ENCODE results near the gene CP. TPM values are rescaled to one million over a fixed set of nuclear protein-coding genes. Genes with fewer than 3 reads are reported as not detected.

CP gene
- total and polyA plus RNA-seq, 2 of the 13 experiments (the other 11 are each of a cell fraction or from before 2014, with no cell fraction given) = 42.6 to 789 TPM

GRCh38 chr3:149269687-149270086 is 48.1 kb upstream of the CP start (continued):
- TF ChIP-seq ZNF710 (CRISPR knock-in tag; IDR thresholded peaks at IDR 0.05; ENCODE audit: borderline replicate concordance) (no peak), ZFP41 (CRISPR knock-in tag; IDR thresholded peaks at IDR 0.05; ENCODE audit: borderline replicate concordance) (no peak)

- FAIRE-seq (no peak), DNase-seq (ENCODE audit: low spot score) (no peak), ATAC-seq (no peak)
- H3K79me2 ChIP-seq (ENCODE audit: insufficient read depth, low read length) = no peaks in the 10 kb centered on the region
- H3K27me3 ChIP-seq (ENCODE audit: control insufficient read depth in 1 of 2, insufficient read depth in 2 of 2, low read length in 2 of 2) = no peaks in the 10 kb centered on the region
- H2AFZ ChIP-seq (ENCODE audit: low read length) = no peak overlapping the region
- no peak overlapping the region for H3K9ac ChIP-seq (ENCODE audit: insufficient read depth, low read depth, low read length)
- no peak overlapping the region for H3K4me2 ChIP-seq (ENCODE audit: low read depth, low read length)
- ChIA-PET POLR2A (no interaction called here), CTCF (ENCODE audit: low intra/inter-chr PET ratio, low total read pairs) (no interaction called here)
- TF ChIP-seq MYC (CRISPR knock-in tag; IDR thresholded peaks at IDR 0.05; ENCODE audit: borderline replicate concordance) (no peak), POLR2A (IDR thresholded peaks at IDR 0.05; ENCODE audit: insufficient read depth in 1 of 2, low read depth in 2 of 2, low read length in 2 of 2) (no peak)
- H3K36me3 ChIP-seq (replicated peaks in 1 of 2; ENCODE audit: control insufficient read depth in 1 of 2, insufficient read depth in 2 of 2, low read length in 2 of 2) = no peaks in the 10 kb centered on the region
- H3K27ac ChIP-seq (ENCODE audit: extremely low read length, insufficient read depth, low read length) = no peak overlapping the region
- no TSS peak for BruUV-seq (replicated peaks)
- H3K4me1 ChIP-seq (ENCODE audit: insufficient read depth, low read length) = peaks cover 10% of the 10 kb centered on the region
- H4K20me1 ChIP-seq (ENCODE audit: insufficient read depth, low read length) = no peaks in the 10 kb centered on the region
- H3K9me3 ChIP-seq (ENCODE audit: low read length) = no peaks in the 10 kb centered on the region
- H3K4me3 ChIP-seq (replicated peaks in 1 of 3; ENCODE audit: insufficient read depth in 1 of 3, low read depth in 2 of 3, low read length in 3 of 3) = no peak overlapping the region
- intact Hi-C loops (cut with micrococcal nuclease; ENCODE audit: unreplicated experiment) (no loop called here), in situ Hi-C loops (cut with HindIII; ENCODE audit: extremely low pct_ligation_motif_present, low pct_unique_long_range_greater_than_20kb) (no loop called here)
- WGBS (ENCODE audit: low lambda C conversion rate) = 94% methylated on average over 6 of the region's 6 CpGs
Measured at GRCh38 chr3:149267565-149267964, 45.9 kb upstream of the CP start.

GRCh38 chr3:149266736-149267135 is 45.1 kb upstream of the CP start:
- POLR2A ChIA-PET = no interaction called here
- CTCF ChIA-PET (ENCODE audit: low intra/inter-chr PET ratio, low total read pairs) = no interaction called here
- no peak for TF ChIP-seq CEBPG (CRISPR knock-in tag; IDR thresholded peaks at IDR 0.05)
- TF ChIP-seq HNF1B (CRISPR knock-in tag; IDR thresholded peaks at IDR 0.05) = no peak
- TF ChIP-seq JUND (CRISPR knock-in tag; IDR thresholded peaks at IDR 0.05) = no peak
- no peak for TF ChIP-seq TBL1XR1 (IDR thresholded peaks at IDR 0.05; ENCODE audit: borderline replicate concordance, low read length, partially characterized antibody)
- TF ChIP-seq ZFAT (CRISPR knock-in tag; conservative IDR thresholded peaks at IDR 0.05) = no peak
- TF ChIP-seq PLSCR1 (CRISPR knock-in tag; IDR thresholded peaks at IDR 0.05; ENCODE audit: borderline replicate concordance) = no peak
- no peak for TF ChIP-seq ZNF557 (CRISPR knock-in tag; IDR thresholded peaks at IDR 0.05)
- no peak for TF ChIP-seq SP1 (IDR thresholded peaks at IDR 0.05)
- TF ChIP-seq SP1 (CRISPR knock-in tag; IDR thresholded peaks at IDR 0.05) = no peak

More at GRCh38 chr3:149266736-149267135, 45.1 kb upstream of the CP start:
- ATAC-seq = no peak
- in situ Hi-C loops (cut with HindIII; ENCODE audit: extremely low pct_ligation_motif_present, low pct_unique_long_range_greater_than_20kb) (no loop called here), intact Hi-C loops (cut with micrococcal nuclease; ENCODE audit: unreplicated experiment) (no loop called here)
- DNase-seq (ENCODE audit: low spot score) = no peak
- no peaks in the 10 kb centered on the region for H4K20me1 ChIP-seq (ENCODE audit: insufficient read depth, low read length)
- no peaks in the 10 kb centered on the region for H3K79me2 ChIP-seq (ENCODE audit: insufficient read depth, low read length)
- no peaks in the 10 kb centered on the region for H3K36me3 ChIP-seq (replicated peaks in 1 of 2; ENCODE audit: control insufficient read depth in 1 of 2, insufficient read depth in 2 of 2, low read length in 2 of 2)
- no peak for FAIRE-seq
- H3K9me3 ChIP-seq (ENCODE audit: low read length) = no peaks in the 10 kb centered on the region
- no peak overlapping the region for H2AFZ ChIP-seq (ENCODE audit: low read length)
- H3K4me1 ChIP-seq (ENCODE audit: insufficient read depth, low read length) = 0 out of 2 replicates have a peak, but pooled peaks cover 5% of the 10 kb centered on the region
- no peaks in the 10 kb centered on the region for H3K27me3 ChIP-seq (ENCODE audit: control insufficient read depth in 1 of 2, insufficient read depth in 2 of 2, low read length in 2 of 2)
- H3K4me2 ChIP-seq (ENCODE audit: low read depth, low read length) = no peak overlapping the region
- H3K9ac ChIP-seq (ENCODE audit: insufficient read depth, low read depth, low read length) = no peak overlapping the region
- BruUV-seq (replicated peaks) = no TSS peak
- no peak overlapping the region for H3K4me3 ChIP-seq (replicated peaks in 1 of 3; ENCODE audit: insufficient read depth in 1 of 3, low read depth in 2 of 3, low read length in 3 of 3)
- no peak overlapping the region for H3K27ac ChIP-seq (ENCODE audit: extremely low read length, insufficient read depth, low read length)

Measured in HepG2 (cell line).